ENCODE data around the gene BCL10.
A peak's percentile ranks its signal among the peaks of the same experiment; 100 is the strongest.

Gene BCL10

DNA sequence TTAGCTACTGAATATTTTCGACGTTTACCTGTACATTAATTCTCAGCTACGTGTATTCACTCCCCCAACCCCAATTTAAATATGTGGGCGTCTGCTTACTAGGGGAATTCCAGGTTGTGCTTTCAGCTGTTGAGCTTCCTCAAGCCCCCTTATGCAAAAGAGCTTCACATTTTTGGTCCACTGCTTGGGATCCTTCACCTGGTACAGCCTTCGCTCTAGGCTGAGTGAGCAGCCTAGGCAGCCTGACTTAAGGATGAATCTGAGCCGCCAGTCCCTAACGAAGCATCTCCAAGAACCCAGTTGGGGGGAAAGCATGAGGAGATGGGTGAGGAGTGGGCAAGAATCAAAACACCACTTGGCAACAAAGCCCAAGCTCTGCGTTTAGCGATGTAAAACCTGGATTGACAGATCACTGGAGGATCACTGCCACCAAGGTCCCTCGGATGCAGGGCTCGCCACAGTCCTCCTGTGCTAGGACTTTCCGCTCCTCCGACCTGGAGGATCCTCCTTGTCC is 674 bp downstream of the BCL10 start:
- TF ChIP-seq, protein P1, sequence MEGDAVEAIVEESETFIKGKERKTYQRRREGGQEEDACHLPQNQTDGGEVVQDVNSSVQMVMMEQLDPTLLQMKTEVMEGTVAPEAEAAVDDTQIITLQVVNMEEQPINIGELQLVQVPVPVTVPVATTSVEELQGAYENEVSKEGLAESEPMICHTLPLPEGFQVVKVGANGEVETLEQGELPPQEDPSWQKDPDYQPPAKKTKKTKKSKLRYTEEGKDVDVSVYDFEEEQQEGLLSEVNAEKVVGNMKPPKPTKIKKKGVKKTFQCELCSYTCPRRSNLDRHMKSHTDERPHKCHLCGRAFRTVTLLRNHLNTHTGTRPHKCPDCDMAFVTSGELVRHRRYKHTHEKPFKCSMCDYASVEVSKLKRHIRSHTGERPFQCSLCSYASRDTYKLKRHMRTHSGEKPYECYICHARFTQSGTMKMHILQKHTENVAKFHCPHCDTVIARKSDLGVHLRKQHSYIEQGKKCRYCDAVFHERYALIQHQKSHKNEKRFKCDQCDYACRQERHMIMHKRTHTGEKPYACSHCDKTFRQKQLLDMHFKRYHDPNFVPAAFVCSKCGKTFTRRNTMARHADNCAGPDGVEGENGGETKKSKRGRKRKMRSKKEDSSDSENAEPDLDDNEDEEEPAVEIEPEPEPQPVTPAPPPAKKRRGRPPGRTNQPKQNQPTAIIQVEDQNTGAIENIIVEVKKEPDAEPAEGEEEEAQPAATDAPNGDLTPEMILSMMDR (conservative IDR thresholded peaks at IDR 0.05; ENCODE audit: low read depth), result no peak
- H3K27ac ChIP-seq, result peak overlapping the region; percentile 97
- no peak for DNase-seq (ENCODE audit: low spot score)
- POLR2A ChIA-PET (ENCODE audit: low non-redundant PET), result no interaction called here
- CTCF ChIA-PET, result interaction anchor here (1.2 to 1.5 kb wide), 2 partner anchors 17 to 306 kb away, joined by 4 to 5 read pairs; partner anchors contain the start of gene C1orf52

DNA sequence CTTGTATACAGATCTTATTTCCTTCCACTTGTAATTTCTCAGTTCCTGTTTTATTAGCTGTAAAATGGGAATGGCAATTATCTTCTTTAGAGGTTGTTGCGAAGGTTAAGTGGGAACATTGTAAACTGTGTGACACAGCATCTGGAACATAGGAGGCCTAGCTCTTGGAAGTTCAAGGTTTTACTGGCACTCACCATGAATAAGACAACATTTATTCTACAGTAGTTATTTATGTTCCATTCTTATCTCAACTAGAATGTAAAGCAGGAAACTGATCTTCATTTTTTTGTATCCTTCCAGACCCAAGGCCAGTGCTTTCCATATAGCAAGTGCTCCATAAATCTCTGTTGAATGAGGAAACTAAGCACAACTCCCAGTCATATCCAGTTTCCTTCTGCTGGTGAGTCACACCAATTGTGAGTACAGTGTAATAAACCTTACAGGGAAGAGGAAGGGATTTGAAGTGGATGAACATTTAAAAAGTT is 1.4 kb downstream of the BCL10 start:
- ChIA-PET POLR2A (ENCODE audit: low non-redundant PET) (no interaction called here), CTCF (interaction anchor here (0.6 to 1.2 kb wide), 2 partner anchors 16 to 206 kb away, joined by 4 to 6 read pairs; partner anchors contain the start of gene C1orf52)
- peak; percentile 70 for DNase-seq (ENCODE audit: low spot score)
- TF ChIP-seq, protein P1 (conservative IDR thresholded peaks at IDR 0.05; ENCODE audit: low read depth), result no peak
- H3K27ac ChIP-seq, result no peak overlapping the region

DNA sequence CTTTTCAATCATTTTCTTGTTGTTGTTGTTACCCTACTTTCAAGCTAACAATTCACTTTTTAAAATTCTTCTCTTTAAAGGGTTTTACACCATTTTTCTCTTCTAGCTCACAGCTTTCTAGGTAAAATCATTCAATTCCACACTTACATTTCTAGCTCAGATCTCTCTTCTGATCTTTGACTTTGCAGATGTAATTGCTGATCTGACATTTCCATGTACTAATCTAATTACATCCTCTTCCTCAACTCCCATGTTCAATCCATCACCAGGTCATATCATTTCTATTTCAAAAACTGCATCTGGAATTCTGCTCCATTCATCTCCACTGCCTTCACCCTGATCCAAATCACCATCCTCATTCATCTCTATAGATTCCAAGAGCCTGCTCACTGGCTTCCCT is 3.0 kb downstream of the BCL10 start:
- no peak for DNase-seq (ENCODE audit: low spot score)
- TF ChIP-seq, protein P1 (conservative IDR thresholded peaks at IDR 0.05; ENCODE audit: low read depth), result no peak
- no peak overlapping the region for H3K27ac ChIP-seq
- ChIA-PET POLR2A (ENCODE audit: low non-redundant PET) (no interaction called here), CTCF (interaction anchor here (1.0 kb wide), 1 partner anchor 35 kb away, joined by 3 read pairs; no protein-coding TSS in a partner anchor)

DNA sequence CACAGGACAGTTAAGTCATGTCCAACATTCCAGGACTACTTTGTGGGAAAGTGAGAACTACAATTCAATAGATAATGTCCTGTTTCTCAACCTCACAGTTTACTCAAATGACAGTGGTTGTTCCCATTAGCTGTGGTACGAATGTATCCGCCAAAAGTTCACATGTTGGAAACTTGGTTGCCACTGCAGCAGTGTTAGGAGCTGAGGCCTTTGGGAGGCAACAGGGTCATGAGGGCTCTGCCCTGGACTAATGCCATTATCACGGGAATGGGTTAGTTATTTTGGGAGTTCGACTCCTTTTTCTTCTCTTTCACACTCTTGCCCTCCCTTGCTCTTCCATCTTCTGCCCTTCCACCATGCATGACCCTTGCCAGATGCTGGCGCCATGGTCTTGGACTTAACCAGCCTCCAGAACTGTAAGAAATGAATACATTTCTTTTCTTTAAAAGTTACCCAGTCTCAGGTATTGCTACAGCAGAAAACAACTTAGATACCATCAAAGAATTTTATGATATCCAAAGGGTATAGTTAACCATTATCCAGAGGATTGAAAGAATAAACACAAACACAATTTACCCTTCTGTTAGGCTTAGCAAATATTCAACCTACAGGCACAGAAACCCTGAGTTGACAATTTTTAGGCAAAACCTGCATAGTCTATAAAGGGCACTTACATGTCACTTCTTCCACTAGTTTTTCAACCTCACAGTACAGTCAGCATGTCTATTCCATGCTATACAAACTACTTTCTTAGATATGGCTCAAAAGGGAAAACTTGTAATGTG is 7.4 kb downstream of the BCL10 start:
- ChIA-PET POLR2A (ENCODE audit: low non-redundant PET) (no interaction called here), CTCF (interaction anchor here (0.7 kb wide), 1 partner anchor 581 kb away, joined by 3 read pairs; no protein-coding TSS in a partner anchor)
- no peak overlapping the region for H3K27ac ChIP-seq
- no peak for DNase-seq (ENCODE audit: low spot score)
- TF ChIP-seq, protein P1 (conservative IDR thresholded peaks at IDR 0.05; ENCODE audit: low read depth), result no peak

DNA sequence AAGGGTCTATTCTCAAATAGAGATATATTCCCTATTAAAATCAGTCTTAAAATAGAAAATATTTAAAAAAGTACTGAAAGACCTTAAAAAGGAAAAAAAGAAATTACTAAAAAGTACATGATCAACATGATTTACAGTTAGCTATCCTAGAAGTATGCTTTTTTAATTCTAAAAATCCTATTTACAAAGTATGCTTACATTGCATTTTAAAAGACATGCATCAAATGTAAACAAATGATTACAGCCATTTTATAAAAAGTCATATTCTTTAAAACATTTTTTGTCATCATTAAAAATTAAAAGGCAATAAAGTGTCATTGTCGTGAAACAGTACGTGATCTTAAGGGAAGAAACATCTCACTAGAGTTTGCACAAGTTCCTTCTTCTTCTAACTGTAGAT is 9.1 kb downstream of the BCL10 start:
- H3K27ac ChIP-seq, result no peak overlapping the region
- no peak for DNase-seq (ENCODE audit: low spot score)
- TF ChIP-seq, protein P1 (conservative IDR thresholded peaks at IDR 0.05; ENCODE audit: low read depth), result no peak
- CTCF ChIA-PET, result interaction anchor here (0.6 kb wide), 1 partner anchor 1830 kb away, joined by 3 read pairs; no protein-coding TSS in a partner anchor
- POLR2A ChIA-PET (ENCODE audit: low non-redundant PET), result no interaction called here

DNA sequence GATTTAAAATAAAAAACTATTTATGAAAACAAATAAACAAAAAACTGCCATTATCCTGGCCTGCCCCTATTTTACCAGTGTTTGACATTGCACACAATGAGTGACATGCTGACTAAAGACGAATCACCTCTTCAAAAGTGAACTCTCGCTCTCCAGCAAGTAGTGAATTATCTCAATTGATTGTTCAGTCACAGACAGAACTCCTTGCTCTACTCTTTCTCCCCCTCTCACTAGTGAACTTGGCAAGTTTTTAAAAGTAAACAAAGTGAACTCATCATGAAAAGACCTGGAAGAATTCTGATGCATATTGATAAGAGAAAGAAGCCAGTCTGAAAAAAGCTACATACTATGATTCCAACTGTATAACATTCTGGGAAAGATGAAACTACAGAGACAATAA is 12.3 kb downstream of the BCL10 start:
- no peak overlapping the region for H3K27ac ChIP-seq
- CTCF ChIA-PET, result interaction anchor here (0.6 kb wide), 1 partner anchor 96 kb away, joined by 3 read pairs; no protein-coding TSS in a partner anchor
- TF ChIP-seq, protein P1 (conservative IDR thresholded peaks at IDR 0.05; ENCODE audit: low read depth), result no peak
- DNase-seq (ENCODE audit: low spot score), result no peak
- POLR2A ChIA-PET (ENCODE audit: low non-redundant PET), result no interaction called here

All from RWPE1 (cell line).